ENCODE results near the gene CCDC30. TPM values are rescaled to one million over a fixed set of nuclear protein-coding genes. Genes with fewer than 3 reads are reported as not detected.

The CCDC30 gene
- total and polyA plus RNA-seq, 2 experiments from 2014 or later: 0.65 to 1.6 TPM

DNA sequence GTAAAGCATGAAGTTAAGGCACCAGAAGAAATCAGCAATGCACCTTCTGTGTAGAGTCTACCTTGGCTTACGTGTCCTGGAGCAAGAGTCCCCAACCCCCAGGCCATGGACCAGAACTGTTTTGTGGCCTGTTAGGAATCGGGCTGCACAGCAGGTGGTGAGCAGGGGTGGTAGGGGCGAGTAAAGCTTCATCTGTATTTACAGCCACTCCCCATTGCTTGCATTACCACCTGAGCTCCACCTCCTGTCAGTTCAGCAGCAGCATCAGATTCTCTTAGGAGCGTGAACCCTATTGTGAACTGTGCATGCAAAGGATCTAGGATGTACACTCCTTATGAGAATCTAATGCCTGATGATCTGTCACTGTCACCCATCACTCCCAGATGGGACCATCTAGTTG lies 28.7 kb upstream of the CCDC30 start:
- no peak for DNase-seq
- no peaks in the 10 kb centered on the region for H3K9me2 ChIP-seq (ENCODE audit: insufficient read depth)
- H3K9ac ChIP-seq: no peak overlapping the region

DNA sequence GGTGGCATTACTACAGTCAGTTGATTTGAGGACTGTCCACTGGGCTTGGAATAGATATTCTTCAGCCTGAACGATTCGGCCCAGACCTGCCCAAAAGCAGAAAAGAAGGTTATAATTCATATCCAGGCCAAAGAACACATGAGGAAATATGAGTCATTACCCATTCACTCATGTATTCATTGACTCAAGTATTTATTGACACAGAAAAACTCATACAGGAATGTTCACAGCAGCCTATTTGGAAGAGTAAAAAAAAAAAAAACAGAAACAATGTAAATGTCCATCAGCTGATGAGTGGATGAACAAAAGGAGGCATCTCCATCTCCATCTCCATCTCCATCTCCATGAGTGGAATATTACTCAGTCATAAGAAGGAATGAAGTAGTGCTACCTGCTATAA lies 23.1 kb upstream of the CCDC30 start:
- no peaks in the 10 kb centered on the region for H4K20me1 ChIP-seq (ENCODE audit: insufficient read depth)
- H3K27me3 ChIP-seq (replicated peaks; ENCODE audit: insufficient read depth): no peaks in the 10 kb centered on the region
- H3K9me2 ChIP-seq (ENCODE audit: insufficient read depth): no peaks in the 10 kb centered on the region
- H3K36me3 ChIP-seq (ENCODE audit: low read depth): no peaks in the 10 kb centered on the region
- no peak overlapping the region for H2AFZ ChIP-seq
- no peaks in the 10 kb centered on the region for H3K79me2 ChIP-seq (ENCODE audit: insufficient read depth)
- H3K9me3 ChIP-seq (ENCODE audit: low read depth): no peaks in the 10 kb centered on the region
- no peak overlapping the region for H3K4me2 ChIP-seq (ENCODE audit: unreplicated experiment)
- in situ Hi-C loops (cut with MboI): no loop called here
- no peak overlapping the region for H3K4me3 ChIP-seq
- peak; percentile 85 for DNase-seq
- no peak overlapping the region for H3K27ac ChIP-seq
- TF ChIP-seq EZH2 (IDR thresholded peaks at IDR 0.05; ENCODE audit: insufficient read depth, poor library complexity, severe bottlenecking) (no peak), EZH2phosphoT487 (IDR thresholded peaks at IDR 0.05; ENCODE audit: insufficient read depth, low read depth) (no peak)
- WGBS, 2 experiments (ENCODE audit: low coverage in 1 of 2, low lambda C conversion rate in 2 of 2, missing lambda C conversion rate in 2 of 2): 26 to 31% methylated on average over 2 of the region's 2 CpGs
- H3K4me1 ChIP-seq (ENCODE audit: insufficient read depth): 0 out of 2 replicates have a peak, but pooled peaks cover 3% of the 10 kb centered on the region
- H3K9ac ChIP-seq: no peak overlapping the region
- peaks cover 12% of the 10 kb centered on the region for H3F3A ChIP-seq (ENCODE audit: insufficient read depth)

More for the DNA sequence above, 28.7 kb upstream of the CCDC30 start:
- Histone ChIP-seq H2AFZ (no peak overlapping the region), H3K4me2 (ENCODE audit: unreplicated experiment) (no peak overlapping the region), H3K27me3 (replicated peaks; ENCODE audit: insufficient read depth) (no peaks in the 10 kb centered on the region), H3K79me2 (ENCODE audit: insufficient read depth) (no peaks in the 10 kb centered on the region), H3K36me3 (ENCODE audit: low read depth) (no peaks in the 10 kb centered on the region), H3K27ac (no peak overlapping the region), H3K9me3 (ENCODE audit: low read depth) (no peaks in the 10 kb centered on the region), H3K4me3 (no peak overlapping the region), H4K20me1 (ENCODE audit: insufficient read depth) (no peaks in the 10 kb centered on the region), H3K4me1 (ENCODE audit: insufficient read depth) (peaks cover 18% of the 10 kb centered on the region), H3F3A (ENCODE audit: insufficient read depth) (peaks cover 15% of the 10 kb centered on the region)
- no peak for TF ChIP-seq EZH2 (IDR thresholded peaks at IDR 0.05; ENCODE audit: insufficient read depth, poor library complexity, severe bottlenecking)
- no peak for TF ChIP-seq EZH2phosphoT487 (IDR thresholded peaks at IDR 0.05; ENCODE audit: insufficient read depth, low read depth)
- in situ Hi-C loops (cut with MboI): no loop called here
- WGBS, 2 experiments (ENCODE audit: low coverage in 1 of 2, low lambda C conversion rate in 2 of 2, missing lambda C conversion rate in 2 of 2): 76 to 79% methylated on average over 4 of the region's 4 CpGs

DNA sequence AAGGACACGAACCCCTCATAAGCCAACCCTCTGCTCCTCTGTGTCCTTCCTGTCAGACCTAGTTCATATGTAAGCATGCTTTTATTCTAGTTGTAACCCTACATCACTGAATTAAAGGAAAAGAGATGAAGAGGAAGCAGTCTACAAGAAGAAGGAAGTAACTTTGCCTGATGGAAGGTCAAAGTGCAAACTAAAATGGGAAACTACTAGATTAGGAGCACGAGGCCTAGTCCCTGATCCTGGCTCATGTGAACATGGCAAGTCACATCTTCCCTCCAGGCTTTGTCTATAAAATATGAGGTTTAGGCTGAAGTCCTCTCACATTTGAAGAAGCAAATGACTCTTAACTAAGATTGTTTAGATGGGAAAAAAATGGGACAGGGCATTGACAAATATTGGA lies 20.4 kb upstream of the CCDC30 start:
- no peak overlapping the region for H3K27ac ChIP-seq
- WGBS, 2 experiments (ENCODE audit: low coverage in 1 of 2, low lambda C conversion rate in 2 of 2, missing lambda C conversion rate in 2 of 2): 32 to 37% methylated on average over 2 of the region's 2 CpGs
- no peaks in the 10 kb centered on the region for H3K79me2 ChIP-seq (ENCODE audit: insufficient read depth)

DNA sequence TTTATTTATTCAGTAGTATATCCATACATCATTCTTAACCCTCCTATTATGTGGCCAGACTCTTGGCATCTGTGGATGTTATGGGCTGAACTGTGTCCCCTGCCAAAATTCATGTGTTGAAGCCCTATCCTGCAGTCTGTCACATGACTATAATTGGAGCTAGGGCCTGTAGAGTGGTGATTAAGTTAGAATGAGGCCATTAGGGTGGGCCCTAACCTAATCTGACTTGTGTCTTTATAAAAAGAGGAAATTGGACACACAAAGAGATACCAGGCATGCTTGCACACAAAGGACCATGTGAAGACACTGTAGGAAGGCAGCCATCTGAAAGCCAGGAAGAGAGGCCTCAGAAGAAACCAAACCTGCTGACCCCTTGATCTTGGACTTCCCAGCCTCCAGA lies 13.8 kb upstream of the CCDC30 start:
- Histone ChIP-seq H3K9ac (no peak overlapping the region), H3K9me3 (ENCODE audit: low read depth) (no peaks in the 10 kb centered on the region), H3K4me1 (ENCODE audit: insufficient read depth) (no peaks in the 10 kb centered on the region), H2AFZ (no peak overlapping the region), H3K27me3 (replicated peaks; ENCODE audit: insufficient read depth) (no peaks in the 10 kb centered on the region), H3K27ac (no peak overlapping the region), H4K20me1 (ENCODE audit: insufficient read depth) (no peaks in the 10 kb centered on the region), H3K4me3 (no peak overlapping the region), H3K79me2 (ENCODE audit: insufficient read depth) (no peaks in the 10 kb centered on the region), H3K4me2 (ENCODE audit: unreplicated experiment) (no peak overlapping the region), H3K36me3 (ENCODE audit: low read depth) (no peaks in the 10 kb centered on the region), H3F3A (ENCODE audit: insufficient read depth) (no peaks in the 10 kb centered on the region), H3K9me2 (ENCODE audit: insufficient read depth) (no peaks in the 10 kb centered on the region)
- no peak for DNase-seq
- in situ Hi-C loops (cut with MboI): no loop called here
- TF ChIP-seq EZH2 (IDR thresholded peaks at IDR 0.05; ENCODE audit: insufficient read depth, poor library complexity, severe bottlenecking): no peak
- no peak for TF ChIP-seq EZH2phosphoT487 (IDR thresholded peaks at IDR 0.05; ENCODE audit: insufficient read depth, low read depth)

More for the DNA sequence above, 20.4 kb upstream of the CCDC30 start:
- Histone ChIP-seq H3K9me3 (ENCODE audit: low read depth) (no peaks in the 10 kb centered on the region), H3K9me2 (ENCODE audit: insufficient read depth) (no peaks in the 10 kb centered on the region), H3K9ac (no peak overlapping the region), H3K4me3 (no peak overlapping the region), H2AFZ (no peak overlapping the region), H3K4me2 (ENCODE audit: unreplicated experiment) (no peak overlapping the region), H3K27me3 (replicated peaks; ENCODE audit: insufficient read depth) (no peaks in the 10 kb centered on the region), H3K4me1 (ENCODE audit: insufficient read depth) (0 out of 2 replicates have a peak, but pooled peaks cover 3% of the 10 kb centered on the region), H3F3A (ENCODE audit: insufficient read depth) (peaks cover 12% of the 10 kb centered on the region), H3K36me3 (ENCODE audit: low read depth) (no peaks in the 10 kb centered on the region), H4K20me1 (ENCODE audit: insufficient read depth) (no peaks in the 10 kb centered on the region)
- in situ Hi-C loops (cut with MboI): no loop called here
- DNase-seq: no peak
- TF ChIP-seq EZH2 (IDR thresholded peaks at IDR 0.05; ENCODE audit: insufficient read depth, poor library complexity, severe bottlenecking) (no peak), EZH2phosphoT487 (IDR thresholded peaks at IDR 0.05; ENCODE audit: insufficient read depth, low read depth) (no peak)

DNA sequence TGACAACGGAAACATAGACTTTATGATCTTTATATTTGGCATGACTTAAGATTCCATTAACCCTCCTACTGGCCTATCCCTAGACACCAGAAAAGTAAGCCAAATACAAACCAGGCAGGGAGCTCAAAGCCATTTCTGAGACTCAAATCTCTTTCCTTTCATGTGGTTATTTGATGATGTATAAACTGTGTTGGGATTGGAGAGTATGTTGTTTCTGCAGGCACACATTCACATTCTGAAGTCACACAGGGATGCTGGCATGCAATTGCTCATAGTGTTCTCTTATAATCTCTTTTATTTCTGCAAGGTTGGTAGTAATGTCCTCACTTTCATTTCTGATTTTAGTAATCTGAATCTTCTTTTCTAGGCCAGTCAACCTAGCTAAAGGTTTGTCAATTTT lies 13.0 kb upstream of the CCDC30 start:
- Histone ChIP-seq H3K9me2 (ENCODE audit: insufficient read depth) (no peaks in the 10 kb centered on the region), H4K20me1 (ENCODE audit: insufficient read depth) (no peaks in the 10 kb centered on the region), H3K4me2 (ENCODE audit: unreplicated experiment) (no peak overlapping the region), H3K4me3 (no peak overlapping the region), H2AFZ (no peak overlapping the region), H3K27me3 (replicated peaks; ENCODE audit: insufficient read depth) (no peaks in the 10 kb centered on the region), H3F3A (ENCODE audit: insufficient read depth) (no peaks in the 10 kb centered on the region), H3K27ac (no peak overlapping the region), H3K9me3 (ENCODE audit: low read depth) (no peaks in the 10 kb centered on the region), H3K36me3 (ENCODE audit: low read depth) (no peaks in the 10 kb centered on the region), H3K4me1 (ENCODE audit: insufficient read depth) (no peaks in the 10 kb centered on the region), H3K9ac (no peak overlapping the region), H3K79me2 (ENCODE audit: insufficient read depth) (no peaks in the 10 kb centered on the region)
- WGBS, 2 experiments (ENCODE audit: low coverage in 1 of 2, low lambda C conversion rate in 2 of 2, missing lambda C conversion rate in 2 of 2): 44 to 61% methylated on average over 1 of the region's 1 CpG
- in situ Hi-C loops (cut with MboI): no loop called here
- no peak for TF ChIP-seq EZH2phosphoT487 (IDR thresholded peaks at IDR 0.05; ENCODE audit: insufficient read depth, low read depth)
- no peak for TF ChIP-seq EZH2 (IDR thresholded peaks at IDR 0.05; ENCODE audit: insufficient read depth, poor library complexity, severe bottlenecking)
- DNase-seq: no peak
